HG03066 (cell line): ENCODE data around the gene IKZF2.

Experiments used
- ATAC-seq: cut with Tn5 transposase; IDR thresholded peaks from one replicate; pipeline ENCODE4 v1.9.1; 2021; ENCODE audit warnings: low read depth; ENCODE audit not compliant: unreplicated experiment

Gene IKZF2

GRCh38 chr2:213104092-213104902, 47.1 kb downstream of the IKZF2 start:
- peak; percentile 44 for ATAC-seq

- ATAC-seq: no peak
Observed at GRCh38 chr2:213101692-213102460, 49.5 kb downstream of the IKZF2 start.

GRCh38 chr2:213101109-213101508, 50.3 kb downstream of the IKZF2 start:
- ATAC-seq: no peak

- ATAC-seq: no peak
Observed at GRCh38 chr2:213098612-213099011, 52.8 kb downstream of the IKZF2 start.

- no peak for ATAC-seq
Observed at GRCh38 chr2:213091765-213092164, 59.6 kb downstream of the IKZF2 start.

- no peak for ATAC-seq
Observed at GRCh38 chr2:213090772-213091171, 60.6 kb downstream of the IKZF2 start.

- ATAC-seq: no peak
Observed at GRCh38 chr2:213089438-213089837, 62.0 kb downstream of the IKZF2 start.

- peak; percentile 52 for ATAC-seq
Observed at GRCh38 chr2:213087040-213087439, 64.4 kb downstream of the IKZF2 start.

- ATAC-seq: no peak
Observed at GRCh38 chr2:213086571-213086970, 64.8 kb downstream of the IKZF2 start.

GRCh38 chr2:213086050-213086449, 65.4 kb downstream of the IKZF2 start:
- ATAC-seq: no peak

- no peak for ATAC-seq
Observed at GRCh38 chr2:213085538-213085937, 65.9 kb downstream of the IKZF2 start.

- no peak for ATAC-seq
Observed at GRCh38 chr2:213084261-213084660, 67.2 kb downstream of the IKZF2 start.

- ATAC-seq: no peak
Observed at GRCh38 chr2:213080969-213081617, 70.3 kb downstream of the IKZF2 start.

GRCh38 chr2:213079756-213080155, 71.7 kb downstream of the IKZF2 start:
- ATAC-seq: no peak

GRCh38 chr2:213078686-213079085, 72.7 kb downstream of the IKZF2 start:
- no peak for ATAC-seq

GRCh38 chr2:213069531-213069930, 81.9 kb downstream of the IKZF2 start:
- no peak for ATAC-seq

GRCh38 chr2:213068676-213069359, 82.6 kb downstream of the IKZF2 start:
- ATAC-seq: no peak

- no peak for ATAC-seq
Observed at GRCh38 chr2:213067888-213068287, 83.5 kb downstream of the IKZF2 start.

GRCh38 chr2:213066443-213066743, 85.0 kb downstream of the IKZF2 start:
- no peak for ATAC-seq

GRCh38 chr2:213065583-213066442, 85.6 kb downstream of the IKZF2 start:
- peak; percentile 46 for ATAC-seq
